Natural killer cell (primary cell): ENCODE measurements around the gene THSD4. TPM values are rescaled to one million over a fixed set of nuclear protein-coding genes. Genes with fewer than 3 reads are reported as not detected.

Experiments
- ATAC-seq, 3 donors: fragments of 150-1000 bp in 2 of 3; fragments of 200-7000 bp in 1 of 3; cut with Tn5 transposase; 1 replicate in 1 of 3; 2 replicates in 2 of 3; pipeline ENCODE4 v1.10.0; 2021; ENCODE audit warnings: mild to moderate bottlenecking in 2 of 3, moderate library complexity in 2 of 3
- DNase-seq, 2 donors: peaks; one replicate each; pipeline versions ENCODE4 v3.0.0 to v3.0.0-alpha.2; 2013 to 2021; ENCODE audit warnings: mixed read lengths in 1 of 2
- H3K27ac ChIP-seq: one replicate; pipeline ENCODE4 v1.5.1; 2013; ENCODE audit warnings: mild to moderate bottlenecking, low read length
- H3K27me3 ChIP-seq: one replicate; pipeline ENCODE4 v1.6.1; 2013; ENCODE audit warnings: low read length; ENCODE audit not compliant: control insufficient read depth, insufficient read depth
- H3K36me3 ChIP-seq: one replicate; pipeline ENCODE4 v1.6.1; 2013; ENCODE audit warnings: low read length; ENCODE audit not compliant: control insufficient read depth, insufficient read depth
- H3K4me1 ChIP-seq: one replicate; pipeline ENCODE4 v1.6.1; 2013; ENCODE audit warnings: low read length; ENCODE audit not compliant: control insufficient read depth, insufficient read depth
- H3K4me3 ChIP-seq: one replicate; pipeline ENCODE4 v1.5.1; 2013; ENCODE audit warnings: low read length
- H3K9me3 ChIP-seq: one replicate; pipeline ENCODE4 v1.6.1; 2013; ENCODE audit warnings: low read length; ENCODE audit not compliant: control insufficient read depth, insufficient read depth
- H3K27ac Mint-ChIP-seq, 2 donors: one replicate each; pipeline ENCODE4 v1.8.0; 2022; ENCODE audit warnings: mild to moderate bottlenecking in 2 of 2, mixed read lengths in 2 of 2, moderate library complexity in 1 of 2
- H3K27me3 Mint-ChIP-seq, 2 donors: one replicate each; pipeline ENCODE4 v1.8.0; 2022; ENCODE audit warnings: low read depth in 2 of 2, mixed read lengths in 2 of 2
- H3K36me3 Mint-ChIP-seq: one replicate; pipeline ENCODE4 v1.8.0; 2022; ENCODE audit warnings: mixed read lengths
- H3K4me1 Mint-ChIP-seq, 2 donors: one replicate each; pipeline ENCODE4 v1.8.0; 2022; ENCODE audit warnings: mixed read lengths in 2 of 2
- H3K4me3 Mint-ChIP-seq: one replicate; pipeline ENCODE4 v1.8.0; 2022; ENCODE audit warnings: mild to moderate bottlenecking, moderate library complexity, mixed read lengths
- H3K9me3 Mint-ChIP-seq, 2 donors: one replicate each; pipeline ENCODE4 v1.8.0; 2022; ENCODE audit warnings: mixed read lengths in 2 of 2
- CTCF ChIP-seq: fragments of 200-600 bp; IDR thresholded peaks from one replicate; pipeline ENCODE4 v1.8.0; 2022; ENCODE audit warnings: antibody characterized with exemption
- WGBS: methylation state at CpG from one replicate; pipeline ENCODE4 v1.1.7; 2013; ENCODE audit warnings: missing lambda C conversion rate; ENCODE audit not compliant: insufficient coverage; 5-methylcytosine and 5-hydroxymethylcytosine counted together
- intact Hi-C: fragments of 100-400 bp; cut with micrococcal nuclease; formaldehyde crosslinking; loops from one replicate; pipeline ENCODE4 v1.14.2; 2022
- total RNA-seq, 4 donors: library from RNA; stranded (reverse); fragments of 120-200 nt in 1 of 4; gene quantifications; one replicate each; pipeline versions ENCODE4 v1.2.3 to v1.2.4, GENCODE V29; 2013 to 2022

Gene THSD4
- total RNA-seq, 3 donors from 2014 or later (not counting 1 experiment from before 2014, with no cell fraction given) = not detected

GRCh38 chr15:71138473-71138872 is 23.2 kb downstream of the THSD4 start:
- no peaks in the 10 kb centered on the region for H3K36me3 Mint-ChIP-seq
- Histone ChIP-seq H3K4me1 (no peaks in the 10 kb centered on the region), H3K27me3 (no peaks in the 10 kb centered on the region), H3K27ac (no peak overlapping the region), H3K9me3 (no peaks in the 10 kb centered on the region), H3K36me3 (no peaks in the 10 kb centered on the region), H3K4me3 (no peak overlapping the region)
- H3K9me3 Mint-ChIP-seq = no peaks in the 10 kb centered on the region
- DNase-seq (no peak), ATAC-seq (no peak)
- no peak overlapping the region for H3K4me3 Mint-ChIP-seq
- intact Hi-C loops = no loop called here
- 63% methylated on average over 1 of the region's 2 CpGs for WGBS
- no peak for TF ChIP-seq CTCF
- H3K4me1 Mint-ChIP-seq = no peaks in the 10 kb centered on the region
- H3K27ac Mint-ChIP-seq = no peak overlapping the region
- H3K27me3 Mint-ChIP-seq = peaks cover 14 to 20% of the 10 kb centered on the region in 2 donors

- intact Hi-C loops = no loop called here
- no peak overlapping the region for H3K27ac ChIP-seq
- H3K36me3 ChIP-seq = no peaks in the 10 kb centered on the region
- no peak for TF ChIP-seq CTCF
- Mint-ChIP-seq H3K9me3 (no peaks in the 10 kb centered on the region), H3K36me3 (no peaks in the 10 kb centered on the region), H3K27ac (no peak overlapping the region), H3K4me3 (no peak overlapping the region), H3K4me1 (no peaks in the 10 kb centered on the region), H3K27me3 (peaks cover 15 to 25% of the 10 kb centered on the region in 2 donors)
- no peaks in the 10 kb centered on the region for H3K27me3 ChIP-seq
- WGBS = 88% methylated on average over 1 of the region's 1 CpG
- H3K4me3 ChIP-seq = no peak overlapping the region
- H3K9me3 ChIP-seq = no peaks in the 10 kb centered on the region
- no peaks in the 10 kb centered on the region for H3K4me1 ChIP-seq
- ATAC-seq (no peak), DNase-seq (no peak)
Observed at GRCh38 chr15:71139241-71139640, 24.0 kb downstream of the THSD4 start.

GRCh38 chr15:71141572-71141971 is 26.3 kb downstream of the THSD4 start:
- Histone ChIP-seq H3K27me3 (no peaks in the 10 kb centered on the region), H3K27ac (no peak overlapping the region), H3K9me3 (no peaks in the 10 kb centered on the region), H3K4me1 (no peaks in the 10 kb centered on the region), H3K4me3 (no peak overlapping the region), H3K36me3 (no peaks in the 10 kb centered on the region)
- H3K4me1 Mint-ChIP-seq = no peaks in the 10 kb centered on the region
- no peak overlapping the region for H3K4me3 Mint-ChIP-seq
- H3K27me3 Mint-ChIP-seq = peaks cover 28 to 29% of the 10 kb centered on the region in 2 donors
- no peaks in the 10 kb centered on the region for H3K36me3 Mint-ChIP-seq
- TF ChIP-seq CTCF = no peak
- no peak for ATAC-seq
- no peak overlapping the region for H3K27ac Mint-ChIP-seq
- WGBS = 86% methylated on average over 5 of the region's 5 CpGs
- intact Hi-C loops = no loop called here
- DNase-seq = no peak
- H3K9me3 Mint-ChIP-seq = no peaks in the 10 kb centered on the region

- H3K9me3 Mint-ChIP-seq = no peaks in the 10 kb centered on the region
Observed at GRCh38 chr15:71142780-71143179, 27.5 kb downstream of the THSD4 start.

More at GRCh38 chr15:71142780-71143179, 27.5 kb downstream of the THSD4 start:
- Mint-ChIP-seq H3K36me3 (no peaks in the 10 kb centered on the region), H3K4me3 (no peak overlapping the region), H3K27ac (no peak overlapping the region), H3K4me1 (no peaks in the 10 kb centered on the region), H3K27me3 (peaks cover 29% of the 10 kb centered on the region in 2 donors)
- ATAC-seq = no peak
- TF ChIP-seq CTCF = no peak
- no peaks in the 10 kb centered on the region for H3K36me3 ChIP-seq
- no peaks in the 10 kb centered on the region for H3K9me3 ChIP-seq
- intact Hi-C loops = no loop called here
- H3K4me1 ChIP-seq = no peaks in the 10 kb centered on the region
- no CpG with 5 or more reads among the region's 3 CpGs for WGBS
- H3K27ac ChIP-seq = no peak overlapping the region
- DNase-seq = no peak
- H3K4me3 ChIP-seq = no peak overlapping the region
- H3K27me3 ChIP-seq = no peaks in the 10 kb centered on the region
